HepG2 (cell line): ENCODE results near the gene NEK9. TPM values are rescaled to one million over a fixed set of nuclear protein-coding genes. Genes with fewer than 3 reads are reported as not detected.
A peak's percentile ranks its signal among the peaks of the same experiment; 100 is the strongest.

Experiments
- ATF1 ChIP-seq: IDR thresholded peaks from 2 replicates; pipeline ENCODE4 v1.6.1; 2016; ENCODE audit warnings: mild to moderate bottlenecking, control low read depth
- ATF2 ChIP-seq: sonication (generic); formaldehyde crosslinking; IDR thresholded peaks from 2 replicates; pipeline ENCODE4 v1.4.0; 2020; ENCODE audit warnings: missing genetic modification reagents
- CHD2 ChIP-seq: IDR thresholded peaks from 2 replicates; pipeline ENCODE4 v1.6.1; 2011; ENCODE audit warnings: low read depth, low read length, improper control_type of control experiment
- HMG20A ChIP-seq: IDR thresholded peaks from 2 replicates; pipeline ENCODE4 v1.6.1; 2016; ENCODE audit warnings: borderline replicate concordance
- IRX3 ChIP-seq: sonication (generic); formaldehyde crosslinking; IDR thresholded peaks from 2 replicates; pipeline ENCODE4 v1.8.1; 2023; ENCODE audit warnings: mild to moderate bottlenecking, low read depth, missing genetic modification reagents, borderline replicate concordance
- MAF1 ChIP-seq: sonication (generic); formaldehyde crosslinking; IDR thresholded peaks from 2 replicates; pipeline ENCODE4 v1.5.0; 2020; ENCODE audit warnings: missing genetic modification reagents, borderline replicate concordance
- NFIC ChIP-seq: IDR thresholded peaks from 2 replicates; pipeline ENCODE4 v1.6.1; 2012; ENCODE audit warnings: mild to moderate bottlenecking, low read length, inconsistent platforms
- NR2F6 ChIP-seq, 2 experiments: IDR thresholded peaks; 2 replicates each; pipeline ENCODE4 v1.6.1; 2016; ENCODE audit warnings: antibody characterized with exemption in 1 of 2, mild to moderate bottlenecking in 1 of 2
- RFX5 ChIP-seq: IDR thresholded peaks from 2 replicates; pipeline ENCODE4 v1.6.1; 2011; ENCODE audit warnings: low read depth, low read length, improper control_type of control experiment
- SNAI1 ChIP-seq: sonication (generic); formaldehyde crosslinking; IDR thresholded peaks from 2 replicates; pipeline ENCODE4 v1.5.0; 2020; ENCODE audit warnings: mild to moderate bottlenecking, missing genetic modification reagents, borderline replicate concordance
- SP140L ChIP-seq: sonication (generic); formaldehyde crosslinking; IDR thresholded peaks from 2 replicates; pipeline ENCODE4 v1.4.0; 2020; ENCODE audit warnings: missing genetic modification reagents, borderline replicate concordance
- ZBED4 ChIP-seq: sonication (generic); formaldehyde crosslinking; IDR thresholded peaks from 2 replicates; pipeline ENCODE4 v1.4.0; 2020; ENCODE audit warnings: missing genetic modification reagents, borderline replicate concordance
- ZBTB7B ChIP-seq: sonication (generic); formaldehyde crosslinking; IDR thresholded peaks from 2 replicates; pipeline ENCODE4 v1.4.0; 2020; ENCODE audit warnings: missing genetic modification reagents
- ZC3H4 ChIP-seq: sonication (generic); formaldehyde crosslinking; IDR thresholded peaks from 2 replicates; pipeline ENCODE4 v1.4.0; 2020; ENCODE audit warnings: missing genetic modification reagents, borderline replicate concordance
- ZNF337 ChIP-seq: sonication (generic); formaldehyde crosslinking; IDR thresholded peaks from 2 replicates; pipeline ENCODE4 v1.5.1; 2020; ENCODE audit warnings: missing genetic modification reagents, low read depth, mild to moderate bottlenecking, borderline replicate concordance
- ZNF549 ChIP-seq: sonication (generic); formaldehyde crosslinking; IDR thresholded peaks from 2 replicates; pipeline ENCODE4 v1.5.0; 2020; ENCODE audit warnings: missing genetic modification reagents
- ZNF550 ChIP-seq: sonication (generic); formaldehyde crosslinking; IDR thresholded peaks from 2 replicates; pipeline ENCODE4 v1.4.0; 2020; ENCODE audit warnings: mild to moderate bottlenecking, missing genetic modification reagents, borderline replicate concordance
- ZNF556 ChIP-seq: sonication (generic); formaldehyde crosslinking; IDR thresholded peaks from 2 replicates; pipeline ENCODE4 v1.4.0; 2020; ENCODE audit warnings: mild to moderate bottlenecking, missing genetic modification reagents, borderline replicate concordance
- ZNF558 ChIP-seq: sonication (generic); formaldehyde crosslinking; IDR thresholded peaks from 2 replicates; pipeline ENCODE4 v1.9.0; 2022; ENCODE audit warnings: mild to moderate bottlenecking, missing genetic modification reagents, borderline replicate concordance
- ZNF567 ChIP-seq: sonication (generic); formaldehyde crosslinking; IDR thresholded peaks from 2 replicates; pipeline ENCODE4 v1.8.1; 2023; ENCODE audit warnings: mild to moderate bottlenecking, missing genetic modification reagents, borderline replicate concordance
- ZNF619 ChIP-seq: sonication (generic); formaldehyde crosslinking; IDR thresholded peaks from 2 replicates; pipeline ENCODE4 v1.4.0; 2020; ENCODE audit warnings: mild to moderate bottlenecking, missing genetic modification reagents
- ZNF724P ChIP-seq: sonication (generic); formaldehyde crosslinking; IDR thresholded peaks from 2 replicates; pipeline ENCODE4 v1.8.0; 2022; ENCODE audit warnings: missing genetic modification reagents, borderline replicate concordance
- ZNF788 ChIP-seq: sonication (generic); formaldehyde crosslinking; IDR thresholded peaks from 2 replicates; pipeline ENCODE4 v1.5.0; 2020; ENCODE audit warnings: mild to moderate bottlenecking, missing genetic modification reagents, borderline replicate concordance
- ZSCAN31 ChIP-seq: sonication (generic); formaldehyde crosslinking; IDR thresholded peaks from 2 replicates; pipeline ENCODE4 v1.5.0; 2020; ENCODE audit warnings: low read depth, mild to moderate bottlenecking, missing genetic modification reagents
- polyA plus RNA-seq, 8 experiments: library from polyadenylated mRNA; depleted of rRNA in 3 of 8; stranded (reverse) in 7 of 8; unstranded in 1 of 8; fragments of >200 nt; fragmentation: Illumina TruSeq in 4 of 8; extraction: Trizol in 4 of 8; gene quantifications; 2 replicates each; pipeline versions ENCODE4 v1.2.1 to v1.2.3, GENCODE V29; 2011 to 2016; ENCODE audit warnings: low read depth in 4 of 8, missing spikeins in 1 of 8, mixed read lengths in 1 of 8; ENCODE audit not compliant: insufficient read depth in 1 of 8
- total RNA-seq, 5 experiments: library from RNA; depleted of rRNA; stranded (reverse); fragments of >200 nt; fragmentation: Illumina TruSeq; extraction: Trizol; gene quantifications; 2 replicates each; pipeline ENCODE4 v1.2.3, GENCODE V29; 2016; ENCODE audit warnings: low read depth in 1 of 5

NEK9 gene
- total and polyA plus RNA-seq, 2 of the 13 experiments (the other 11 are each of a cell fraction or from before 2014, with no cell fraction given), result 16.5 to 27.3 TPM

DNA sequence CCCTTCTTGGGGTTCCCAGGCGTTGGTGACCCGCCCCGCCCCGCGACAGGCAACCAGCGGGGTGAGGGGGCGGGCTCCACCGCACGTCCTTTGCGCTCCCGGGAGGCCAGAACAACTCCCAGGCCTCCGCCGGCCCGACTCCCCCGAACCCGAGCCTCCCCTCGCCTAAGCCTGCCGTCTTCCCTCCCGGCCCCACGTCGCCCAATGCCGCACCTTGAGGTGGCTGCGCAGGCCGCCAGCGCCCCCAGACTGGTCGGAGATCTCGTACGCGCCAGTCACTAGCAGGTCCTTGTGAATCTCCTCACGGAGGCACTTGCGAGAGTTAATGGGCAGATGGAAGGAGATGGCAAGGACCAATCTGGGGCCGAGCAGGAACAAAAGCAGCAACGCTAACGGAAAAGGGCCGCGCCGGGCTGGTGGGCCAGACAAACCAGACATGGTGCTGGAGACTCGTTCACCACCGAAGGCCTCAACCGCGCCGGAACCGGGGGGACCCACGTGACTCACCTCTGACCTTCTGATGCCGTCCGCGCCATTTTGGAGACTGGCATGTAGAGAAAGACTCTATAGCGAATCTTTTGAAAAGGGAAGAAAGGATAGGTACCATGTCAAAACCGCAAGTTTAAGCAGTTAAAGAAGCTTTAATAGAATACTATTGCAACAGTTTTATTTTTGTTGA lies 49.4 kb upstream of the NEK9 start, which contains the start of gene TMED10 (continued):
- 0 out of 2 replicates have a peak, but pooled peaks have one; percentile 50 for TF ChIP-seq ATF2 (CRISPR knock-in tag)
- TF ChIP-seq ZNF788, result peak; percentile 35; the same call in 1 of the 2 replicates
- 0 out of 2 replicates have a peak, but pooled peaks have one; percentile 59 for TF ChIP-seq ZNF619 (CRISPR knock-in tag)
- TF ChIP-seq ZNF556, result peak; percentile 49; the same call in 1 of the 2 replicates
- peak; percentile 86; the same call in 1 of the 2 replicates for TF ChIP-seq ZC3H4 (CRISPR knock-in tag)
- no peak for TF ChIP-seq ZNF724P
- TF ChIP-seq IRX3 (CRISPR knock-in tag), result peak; percentile 68; the same call in 1 of the 2 replicates
- TF ChIP-seq ATF1 (CRISPR knock-in tag), result no peak
- peak; percentile 73; the same call in 1 of the 2 replicates for TF ChIP-seq ZNF550 (CRISPR knock-in tag)
- TF ChIP-seq CHD2, result peak; percentile 59; the same call in 1 of the 2 replicates
- 0 out of 2 replicates have a peak, but pooled peaks have one; percentile 23 for TF ChIP-seq SP140L (CRISPR knock-in tag)
- peak; percentile 97 for TF ChIP-seq NR2F6 (IDR thresholded peaks at IDR 0.05)
- TF ChIP-seq NR2F6 (CRISPR knock-in tag; IDR thresholded peaks at IDR 0.05), result peak; percentile 93
- TF ChIP-seq ZNF558, result 0 out of 2 replicates have a peak, but pooled peaks have one; percentile 32
- TF ChIP-seq NFIC, result peak; percentile 38; the same call in 1 of the 2 replicates
- 0 out of 2 replicates have a peak, but pooled peaks have one; percentile 74 for TF ChIP-seq ZNF567
- TF ChIP-seq RFX5, result no peak
- peak; percentile 90 for TF ChIP-seq MAF1 (CRISPR knock-in tag)
- peak; percentile 45; the same call in 1 of the 2 replicates for TF ChIP-seq ZNF337 (CRISPR knock-in tag)
- TF ChIP-seq ZBTB7B (CRISPR knock-in tag), result peak; percentile 25; the same call in 1 of the 2 replicates
- TF ChIP-seq ZNF549 (CRISPR knock-in tag), result peak; percentile 71; the same call in 1 of the 2 replicates
- TF ChIP-seq ZBED4 (CRISPR knock-in tag), result peak; percentile 54; the same call in 1 of the 2 replicates
- 0 out of 2 replicates have a peak, but pooled peaks have one; percentile 21 for TF ChIP-seq HMG20A (CRISPR knock-in tag)
- no peak for TF ChIP-seq ZSCAN31 (CRISPR knock-in tag)
- TF ChIP-seq SNAI1 (CRISPR knock-in tag), result 0 out of 2 replicates have a peak, but pooled peaks have one; percentile 73
